Neuronal stem cell (in vitro differentiated cells): ENCODE results near the gene SLC18B1.
A peak's percentile ranks its signal among the peaks of the same experiment; 100 is the strongest.

Experiments
- DNase-seq: peaks from one replicate; pipeline ENCODE4 v3.0.0-alpha.2; 2013; ENCODE audit warnings: low spot score
- H2AFZ ChIP-seq: one replicate; pipeline ENCODE4 v1.6.1; 2013; ENCODE audit warnings: mild to moderate bottlenecking, low read length, inconsistent platforms
- H2AK5ac ChIP-seq: 2 replicates; pipeline ENCODE4 v1.6.1; 2013; ENCODE audit warnings: low read depth, mild to moderate bottlenecking, inconsistent platforms, low read length, moderate library complexity, mixed read lengths
- H2BK120ac ChIP-seq: 2 replicates; pipeline ENCODE4 v1.6.1; 2013; ENCODE audit warnings: low read depth, mild to moderate bottlenecking, inconsistent platforms, low read length, moderate library complexity, mixed read lengths
- H2BK12ac ChIP-seq: one replicate; pipeline ENCODE4 v1.6.1; 2013; ENCODE audit warnings: low read length, inconsistent platforms
- H2BK15ac ChIP-seq: 2 replicates; pipeline ENCODE4 v1.6.1; 2013; ENCODE audit warnings: mild to moderate bottlenecking, low read length, inconsistent platforms, mixed read lengths
- H2BK5ac ChIP-seq: one replicate; pipeline ENCODE4 v1.6.1; 2013; ENCODE audit warnings: inconsistent platforms, mild to moderate bottlenecking, low read length, moderate library complexity
- H3K14ac ChIP-seq: one replicate; pipeline ENCODE4 v1.6.1; 2013; ENCODE audit warnings: low read length, inconsistent platforms
- H3K18ac ChIP-seq: 2 replicates; pipeline ENCODE4 v1.6.1; 2013; ENCODE audit warnings: low read length, inconsistent platforms
- H3K23ac ChIP-seq: 2 replicates; pipeline ENCODE4 v1.6.1; 2013; ENCODE audit warnings: low read depth, mild to moderate bottlenecking, mixed read lengths, low read length, inconsistent platforms; ENCODE audit not compliant: poor library complexity
- H3K27ac ChIP-seq: replicated peaks from 3 replicates; pipeline ENCODE4 v1.5.1; 2013; ENCODE audit warnings: low read length, inconsistent platforms
- H3K27me3 ChIP-seq, 3 experiments: 2 replicates each; pipeline ENCODE4 v1.6.1; 2013; ENCODE audit warnings: low read length in 3 of 3, mild to moderate bottlenecking in 2 of 3, inconsistent platforms in 1 of 3, low read depth in 1 of 3, mixed read lengths in 1 of 3, moderate library complexity in 1 of 3; ENCODE audit not compliant: control insufficient read depth in 3 of 3, insufficient read depth in 3 of 3
- H3K36me3 ChIP-seq, 2 donors: replicated peaks in 1 of 2; 2 replicates each; pipeline ENCODE4 v1.6.1; 2013; ENCODE audit warnings: low read length in 2 of 2; ENCODE audit not compliant: control insufficient read depth in 2 of 2, insufficient read depth in 2 of 2
- H3K4ac ChIP-seq: 2 replicates; pipeline ENCODE4 v1.6.1; 2013; ENCODE audit warnings: inconsistent platforms, mild to moderate bottlenecking, low read length, moderate library complexity
- H3K4me1 ChIP-seq, 2 donors: 1 replicate in 1 of 2; 2 replicates in 1 of 2; pipeline ENCODE4 v1.6.1; 2013; ENCODE audit warnings: low read length in 2 of 2, low read depth in 1 of 2; ENCODE audit not compliant: control insufficient read depth in 2 of 2, insufficient read depth in 1 of 2
- H3K4me2 ChIP-seq: one replicate; pipeline ENCODE4 v1.6.1; 2013; ENCODE audit warnings: mild to moderate bottlenecking, low read length, inconsistent platforms; ENCODE audit not compliant: insufficient read depth, poor library complexity, severe bottlenecking
- H3K4me3 ChIP-seq, 2 donors: 2 replicates each; pipeline ENCODE4 v1.5.1; 2013; ENCODE audit warnings: low read length in 2 of 2, mild to moderate bottlenecking in 2 of 2, inconsistent platforms in 1 of 2, moderate library complexity in 1 of 2
- H3K79me1 ChIP-seq: one replicate; pipeline ENCODE4 v1.6.1; 2013; ENCODE audit warnings: low read depth, mild to moderate bottlenecking, inconsistent platforms, low read length, moderate library complexity
- H3K9ac ChIP-seq: one replicate; pipeline ENCODE4 v1.6.1; 2013; ENCODE audit warnings: mild to moderate bottlenecking, low read depth, low read length, inconsistent platforms; ENCODE audit not compliant: poor library complexity
- H3K9me3 ChIP-seq, 2 donors: replicated peaks in 1 of 2; 2 replicates each; pipeline versions ENCODE3 to v1.6.1; 2013; ENCODE audit warnings: low read length in 2 of 2, mild to moderate bottlenecking in 2 of 2, inconsistent platforms in 1 of 2, low read depth in 1 of 2, mixed read lengths in 1 of 2, moderate library complexity in 1 of 2; ENCODE audit not compliant: control insufficient read depth in 2 of 2, insufficient read depth in 1 of 2
- H4K8ac ChIP-seq: one replicate; pipeline ENCODE4 v1.6.1; 2013; ENCODE audit warnings: low read depth, mild to moderate bottlenecking, inconsistent platforms, low read length, moderate library complexity
- H4K91ac ChIP-seq: one replicate; pipeline ENCODE4 v1.6.1; 2013; ENCODE audit warnings: low read length, low read depth, mild to moderate bottlenecking, inconsistent platforms; ENCODE audit not compliant: poor library complexity
- WGBS, 2 donors: extraction: QIAGEN DNeasy Blood & Tissue Kit; methylation state at CpG; one replicate each; pipeline ENCODE4 v1.1.7; 2013; ENCODE audit warnings: missing lambda C conversion rate in 2 of 2, mixed read lengths in 1 of 2; ENCODE audit not compliant: insufficient read length in 2 of 2, insufficient replicate concordance in 1 of 2; ENCODE audit errors: extremely low coverage in 2 of 2; 5-methylcytosine and 5-hydroxymethylcytosine counted together

SLC18B1 gene

GRCh38 chr6:132798869-132799538 lies 567 bp upstream of the SLC18B1 start:
- H3K27ac ChIP-seq, result no peak overlapping the region
- H2BK5ac ChIP-seq, result no peak overlapping the region
- peaks cover 0 to 3% (median 0%) of the 10 kb centered on the region in 3 experiments for H3K27me3 ChIP-seq
- peak overlapping the region; percentile 100 for H2AFZ ChIP-seq
- no peak overlapping the region for H3K14ac ChIP-seq
- WGBS, 2 donors, result no CpG with 5 or more reads among the region's 15 CpGs
- H3K18ac ChIP-seq, result no peak overlapping the region
- H2BK15ac ChIP-seq, result no peak overlapping the region
- H2AK5ac ChIP-seq, result no peak overlapping the region
- no peaks in the 10 kb centered on the region for H3K79me1 ChIP-seq
- H4K91ac ChIP-seq, result no peak overlapping the region
- no peak overlapping the region for H2BK120ac ChIP-seq
- no peaks in the 10 kb centered on the region for H3K36me3 ChIP-seq
- no peaks in the 10 kb centered on the region for H3K4me1 ChIP-seq
- no peak overlapping the region for H3K9ac ChIP-seq
- H4K8ac ChIP-seq, result no peak overlapping the region
- H3K4me3 ChIP-seq, result peak overlapping the region; percentile 74 to 94
- peaks cover 0 to 3% of the 10 kb centered on the region in 2 donors for H3K9me3 ChIP-seq
- H3K4me2 ChIP-seq, result peak overlapping the region; percentile 73
- no peak overlapping the region for H3K23ac ChIP-seq
- no peak overlapping the region for H2BK12ac ChIP-seq
- no peak overlapping the region for H3K4ac ChIP-seq
- peak; percentile 48 for DNase-seq

GRCh38 chr6:132795461-132795860 lies 3.0 kb downstream of the SLC18B1 start:
- Histone ChIP-seq H3K14ac (no peak overlapping the region), H3K36me3 (no peaks in the 10 kb centered on the region), H3K18ac (no peak overlapping the region), H3K9me3 (no peaks in the 10 kb centered on the region), H4K91ac (no peak overlapping the region), H2BK120ac (no peak overlapping the region), H3K23ac (no peak overlapping the region), H3K9ac (no peak overlapping the region), H2AFZ (no peak overlapping the region), H2BK15ac (no peak overlapping the region), H2AK5ac (no peak overlapping the region), H3K27ac (no peak overlapping the region), H3K4me3 (no peak overlapping the region), H3K27me3 (no peaks in the 10 kb centered on the region), H3K4me1 (no peaks in the 10 kb centered on the region), H2BK5ac (no peak overlapping the region), H3K79me1 (no peaks in the 10 kb centered on the region), H4K8ac (no peak overlapping the region), H3K4me2 (no peak overlapping the region), H2BK12ac (no peak overlapping the region), H3K4ac (no peak overlapping the region)
- no CpG with 5 or more reads among the region's 2 CpGs for WGBS, 2 donors
- no peak for DNase-seq

- H3K18ac ChIP-seq, result no peak overlapping the region
- DNase-seq, result no peak
- no peaks in the 10 kb centered on the region for H3K4me1 ChIP-seq
- H2BK120ac ChIP-seq, result no peak overlapping the region
- H3K36me3 ChIP-seq, result no peaks in the 10 kb centered on the region
- H2BK15ac ChIP-seq, result no peak overlapping the region
- H2AK5ac ChIP-seq, result no peak overlapping the region
- WGBS, 2 donors, result no CpG with 5 or more reads among the region's 5 CpGs
- H3K27ac ChIP-seq, result no peak overlapping the region
- H3K79me1 ChIP-seq, result no peaks in the 10 kb centered on the region
- no peak overlapping the region for H3K9ac ChIP-seq
- no peak overlapping the region for H3K4ac ChIP-seq
- no peak overlapping the region for H4K8ac ChIP-seq
- no peaks in the 10 kb centered on the region for H3K27me3 ChIP-seq
- no peak overlapping the region for H2BK12ac ChIP-seq
- no peak overlapping the region for H3K23ac ChIP-seq
- H3K4me2 ChIP-seq, result no peak overlapping the region
- no peaks in the 10 kb centered on the region for H3K9me3 ChIP-seq
- H3K4me3 ChIP-seq, result no peak overlapping the region
- H3K14ac ChIP-seq, result no peak overlapping the region
- H2BK5ac ChIP-seq, result no peak overlapping the region
- no peak overlapping the region for H4K91ac ChIP-seq
- H2AFZ ChIP-seq, result no peak overlapping the region
Observed at GRCh38 chr6:132792510-132792909, 5.9 kb downstream of the SLC18B1 start.

GRCh38 chr6:132790450-132790849 lies 8.0 kb downstream of the SLC18B1 start:
- Histone ChIP-seq H3K79me1 (no peaks in the 10 kb centered on the region), H3K27me3 (no peaks in the 10 kb centered on the region)

More at GRCh38 chr6:132790450-132790849, 8.0 kb downstream of the SLC18B1 start:
- no peak for DNase-seq
- Histone ChIP-seq H2AFZ (no peak overlapping the region), H3K4me2 (no peak overlapping the region), H3K9me3 (no peaks in the 10 kb centered on the region), H3K9ac (no peak overlapping the region), H2BK120ac (no peak overlapping the region), H3K14ac (no peak overlapping the region), H2BK12ac (no peak overlapping the region), H4K8ac (no peak overlapping the region), H3K27ac (no peak overlapping the region), H3K4ac (no peak overlapping the region), H2AK5ac (no peak overlapping the region), H3K23ac (no peak overlapping the region), H3K4me3 (no peak overlapping the region), H2BK15ac (no peak overlapping the region), H3K36me3 (no peaks in the 10 kb centered on the region), H2BK5ac (no peak overlapping the region), H3K18ac (no peak overlapping the region), H3K4me1 (no peaks in the 10 kb centered on the region), H4K91ac (no peak overlapping the region)
